Upper lobe of right lung (tissue), 1 donor: ENCODE measurements around the gene BHLHA9. TPM values are rescaled to one million over a fixed set of nuclear protein-coding genes. Genes with fewer than 3 reads are reported as not detected.

Experiments used
- ATAC-seq: fragments of 200-7000 bp; cut with Tn5 transposase; one replicate; pipeline ENCODE4 v1.9.1; 2020; ENCODE audit warnings: mild to moderate bottlenecking, moderate library complexity
- DNase-seq: peaks from one replicate; pipeline ENCODE4 v3.0.0-alpha.2; 2020
- H3K27ac ChIP-seq: fragments of 200-600 bp; one replicate; pipeline ENCODE4 v1.8.0; 2022
- H3K27me3 ChIP-seq: fragments of 200-600 bp; one replicate; pipeline ENCODE4 v1.8.0; 2022; ENCODE audit warnings: mild to moderate bottlenecking
- H3K36me3 ChIP-seq: fragments of 200-600 bp; one replicate; pipeline ENCODE4 v1.8.0; 2022
- H3K4me1 ChIP-seq: fragments of 200-600 bp; one replicate; pipeline ENCODE4 v1.8.0; 2022
- H3K4me3 ChIP-seq: fragments of 200-600 bp; one replicate; pipeline ENCODE4 v1.8.0; 2022; ENCODE audit warnings: mild to moderate bottlenecking
- H3K9me3 ChIP-seq: fragments of 200-600 bp; one replicate; pipeline ENCODE4 v1.8.0; 2022
- CTCF ChIP-seq: fragments of 200-600 bp; IDR thresholded peaks from one replicate; pipeline ENCODE4 v1.8.0; 2022; ENCODE audit warnings: antibody characterized with exemption
- intact Hi-C: fragments of 100-400 bp; cut with DNase I; formaldehyde crosslinking; loops from one replicate; pipeline ENCODE4 v1.11.0; 2022
- total RNA-seq: library from RNA; stranded (reverse); fragmentation: NEBNext Ultra II Directional; extraction: Animal tissue kit (Norgen Biotek cat#: 25700); gene quantifications from one replicate; pipeline ENCODE4 v1.2.1, GENCODE V29; 2021
- donor health status: DM: no; HTN: yes; CAD: no; lungs with severe emphysema.

Gene BHLHA9
- total RNA-seq, 1 donor from 2014 or later = not detected

DNA sequence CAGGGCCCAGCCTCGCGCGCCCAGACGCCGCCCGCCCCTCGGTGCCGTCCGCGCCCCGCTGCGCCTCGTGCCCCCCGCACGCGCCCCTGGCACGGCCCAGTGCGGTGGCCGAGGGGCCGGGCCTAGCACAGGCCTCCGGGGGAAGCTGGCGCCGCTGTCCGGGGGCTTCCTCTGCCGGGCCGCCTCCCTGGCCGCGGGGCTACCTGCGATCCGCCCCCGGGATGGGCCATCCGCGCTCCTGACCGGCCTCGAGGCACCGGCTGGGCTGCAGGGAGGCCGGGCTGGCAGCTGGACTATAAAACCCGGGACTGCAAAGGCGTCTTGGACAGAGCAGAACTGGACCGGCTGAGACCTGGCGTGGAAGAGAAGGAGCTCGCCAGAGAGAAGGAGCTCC is 783 bp downstream of the BHLHA9 start:
- Histone ChIP-seq H3K36me3 (no peaks in the 10 kb centered on the region), H3K27me3 (peaks cover 36% of the 10 kb centered on the region), H3K9me3 (no peaks in the 10 kb centered on the region), H3K4me1 (peaks cover 6% of the 10 kb centered on the region), H3K4me3 (no peak overlapping the region), H3K27ac (no peak overlapping the region)
- intact Hi-C loops = no loop called here
- DNase-seq (no peak), ATAC-seq (no peak)
- TF ChIP-seq CTCF = no peak

- H3K27me3 ChIP-seq = peaks cover 36% of the 10 kb centered on the region
- no peak for ATAC-seq
- intact Hi-C loops = no loop called here
Observed at GRCh38 chr17:1271441-1271840, 1.2 kb downstream of the BHLHA9 start.

GRCh38 chr17:1272701-1273100 is 2.5 kb downstream of the BHLHA9 start:
- Histone ChIP-seq H3K36me3 (no peaks in the 10 kb centered on the region), H3K27me3 (peaks cover 43% of the 10 kb centered on the region), H3K27ac (no peak overlapping the region), H3K4me1 (peaks cover 6% of the 10 kb centered on the region), H3K4me3 (no peak overlapping the region), H3K9me3 (no peaks in the 10 kb centered on the region)
- no peak for TF ChIP-seq CTCF
- ATAC-seq = no peak
- intact Hi-C loops = no loop called here
- no peak for DNase-seq

More at GRCh38 chr17:1271441-1271840, 1.2 kb downstream of the BHLHA9 start:
- no peak overlapping the region for H3K4me3 ChIP-seq
- no peaks in the 10 kb centered on the region for H3K36me3 ChIP-seq
- no peak for DNase-seq
- peaks cover 6% of the 10 kb centered on the region for H3K4me1 ChIP-seq
- H3K27ac ChIP-seq = no peak overlapping the region
- no peak for TF ChIP-seq CTCF
- no peaks in the 10 kb centered on the region for H3K9me3 ChIP-seq

GRCh38 chr17:1273492-1274244 is 3.4 kb downstream of the BHLHA9 start:
- H3K9me3 ChIP-seq = no peaks in the 10 kb centered on the region
- intact Hi-C loops = no loop called here
- H3K4me3 ChIP-seq = no peak overlapping the region
- no peak for TF ChIP-seq CTCF
- DNase-seq (no peak), ATAC-seq (no peak)
- peaks cover 6% of the 10 kb centered on the region for H3K4me1 ChIP-seq
- no peaks in the 10 kb centered on the region for H3K36me3 ChIP-seq
- peaks cover 43% of the 10 kb centered on the region for H3K27me3 ChIP-seq
- H3K27ac ChIP-seq = no peak overlapping the region

GRCh38 chr17:1274245-1274608 is 4.0 kb downstream of the BHLHA9 start:
- no peak for DNase-seq
- no peaks in the 10 kb centered on the region for H3K4me1 ChIP-seq
- intact Hi-C loops = no loop called here
- H3K4me3 ChIP-seq = no peak overlapping the region
- no peaks in the 10 kb centered on the region for H3K36me3 ChIP-seq
- H3K9me3 ChIP-seq = no peaks in the 10 kb centered on the region
- H3K27ac ChIP-seq = no peak overlapping the region
- TF ChIP-seq CTCF = no peak
- ATAC-seq = no peak
- H3K27me3 ChIP-seq = peaks cover 42% of the 10 kb centered on the region
